Neutrophil (primary cell): Measurements from ENCODE around the gene COL8A2.

Source experiments
- H3K27ac ChIP-seq: fragments of 200-600 bp; sonication (generic); 2 replicates; pipeline ENCODE4 v1.5.1; 2016; ENCODE audit warnings: mild to moderate bottlenecking, moderate library complexity
- H3K27me3 ChIP-seq: fragments of 200-600 bp; sonication (generic); 2 replicates; pipeline ENCODE4 v1.6.0; 2016; ENCODE audit warnings: mild to moderate bottlenecking
- H3K36me3 ChIP-seq: fragments of 200-600 bp; sonication (generic); 2 replicates; pipeline ENCODE4 v1.5.1; 2017
- H3K4me1 ChIP-seq, 2 experiments: fragments of 200-600 bp in 1 of 2; sonication (generic) in 1 of 2; 1 replicate in 1 of 2; 2 replicates in 1 of 2; pipeline versions ENCODE4 v1.5.1 to v1.6.1; 2013 to 2016; ENCODE audit warnings: low read depth in 1 of 2, low read length in 1 of 2, mild to moderate bottlenecking in 1 of 2, moderate library complexity in 1 of 2; ENCODE audit not compliant: control insufficient read depth in 1 of 2, insufficient read depth in 1 of 2
- H3K4me3 ChIP-seq, 2 experiments: fragments of 200-600 bp in 1 of 2; sonication (generic) in 1 of 2; 1 replicate in 1 of 2; 2 replicates in 1 of 2; pipeline ENCODE4 v1.5.1; 2013 to 2016; ENCODE audit warnings: low read depth in 1 of 2, low read length in 1 of 2, mild to moderate bottlenecking in 1 of 2, moderate library complexity in 1 of 2
- H3K9me3 ChIP-seq: fragments of 200-600 bp; sonication (generic); 2 replicates; pipeline ENCODE4 v1.5.1; 2016
- CTCF ChIP-seq: fragments of 200-600 bp; sonication (generic); IDR thresholded peaks from 2 replicates; pipeline ENCODE4 v1.5.1; 2016; ENCODE audit warnings: antibody characterized with exemption

Gene COL8A2

GRCh38 chr1:36151134-36151844 lies 26.3 kb upstream of the COL8A2 start:
- no peaks in the 10 kb centered on the region for H3K9me3 ChIP-seq
- H3K4me3 ChIP-seq = peak overlapping the region; percentile 79 to 81
- no peak for TF ChIP-seq CTCF
- peaks cover 48 to 50% of the 10 kb centered on the region in 2 experiments for H3K4me1 ChIP-seq
- H3K36me3 ChIP-seq = no peaks in the 10 kb centered on the region
- H3K27me3 ChIP-seq = no peaks in the 10 kb centered on the region
- peak overlapping the region; percentile 99 for H3K27ac ChIP-seq

GRCh38 chr1:36150296-36151133 lies 25.5 kb upstream of the COL8A2 start:
- TF ChIP-seq CTCF = peak; percentile 24
- Histone ChIP-seq H3K36me3 (no peaks in the 10 kb centered on the region), H3K9me3 (no peaks in the 10 kb centered on the region), H3K4me3 (peak overlapping the region; percentile 79 to 81), H3K27me3 (no peaks in the 10 kb centered on the region), H3K27ac (peak overlapping the region; percentile 99), H3K4me1 (peaks cover 46 to 49% of the 10 kb centered on the region in 2 experiments)

GRCh38 chr1:36149973-36150295 lies 24.9 kb upstream of the COL8A2 start:
- TF ChIP-seq CTCF = no peak
- H3K4me3 ChIP-seq = peak overlapping the region; percentile 79 to 81
- no peaks in the 10 kb centered on the region for H3K9me3 ChIP-seq
- H3K27ac ChIP-seq = peak overlapping the region; percentile 99
- H3K27me3 ChIP-seq = no peaks in the 10 kb centered on the region
- H3K4me1 ChIP-seq = peaks cover 41 to 43% of the 10 kb centered on the region in 2 experiments
- H3K36me3 ChIP-seq = no peaks in the 10 kb centered on the region

- peak within 1 kb of the TSS; percentile 79 to 81 for H3K4me3 ChIP-seq
- no peaks in the 10 kb centered on the region for H3K9me3 ChIP-seq
- TF ChIP-seq CTCF = peak; percentile 100
- H3K27me3 ChIP-seq = no peaks in the 10 kb centered on the region
- H3K36me3 ChIP-seq = no peaks in the 10 kb centered on the region
- peak within 1 kb of the TSS; percentile 99 for H3K27ac ChIP-seq
- H3K4me1 ChIP-seq = peaks cover 38% of the 10 kb centered on the region in 2 experiments
These were observed 24.4 kb upstream of the COL8A2 start, which contains the start of gene TRAPPC3 for GRCh38 chr1:36149237-36149972. Gene TRAPPC3 (minus strand): TSS chr1:36149486. CDS start chr1:36149378, 108 bp downstream.

- H3K4me1 ChIP-seq = peaks cover 37 to 38% of the 10 kb centered on the region in 2 experiments
- H3K9me3 ChIP-seq = no peaks in the 10 kb centered on the region
- no peak for TF ChIP-seq CTCF
- H3K4me3 ChIP-seq = peak overlapping the region; percentile 79 to 81
- H3K27me3 ChIP-seq = no peaks in the 10 kb centered on the region
- H3K27ac ChIP-seq = peak overlapping the region; percentile 99
- H3K36me3 ChIP-seq = no peaks in the 10 kb centered on the region
These were observed 23.8 kb upstream of the COL8A2 start for GRCh38 chr1:36148821-36149236.
